Measurements from ENCODE around the gene GDF11.

DNA sequence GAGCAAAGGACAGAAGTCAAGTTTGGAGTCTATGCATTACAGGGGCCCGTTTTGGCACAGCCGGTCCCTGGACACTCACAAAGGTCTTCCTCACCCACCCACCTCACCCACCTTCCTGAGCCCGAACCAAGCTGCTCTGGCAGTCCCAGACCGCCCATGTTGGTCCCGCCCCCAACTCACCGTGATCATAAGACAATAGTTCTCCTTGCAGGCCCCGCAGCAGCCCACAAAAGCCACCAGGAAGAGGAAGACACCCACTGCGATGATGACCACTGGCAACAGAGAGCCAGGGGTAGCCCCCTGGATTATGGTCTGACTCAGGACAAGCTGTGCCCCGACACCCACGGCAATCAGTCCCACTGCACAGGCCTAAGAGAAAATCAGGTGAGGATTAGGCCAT, 16.0 kb upstream of the GDF11 start:
- TF ChIP-seq, protein P1, sequence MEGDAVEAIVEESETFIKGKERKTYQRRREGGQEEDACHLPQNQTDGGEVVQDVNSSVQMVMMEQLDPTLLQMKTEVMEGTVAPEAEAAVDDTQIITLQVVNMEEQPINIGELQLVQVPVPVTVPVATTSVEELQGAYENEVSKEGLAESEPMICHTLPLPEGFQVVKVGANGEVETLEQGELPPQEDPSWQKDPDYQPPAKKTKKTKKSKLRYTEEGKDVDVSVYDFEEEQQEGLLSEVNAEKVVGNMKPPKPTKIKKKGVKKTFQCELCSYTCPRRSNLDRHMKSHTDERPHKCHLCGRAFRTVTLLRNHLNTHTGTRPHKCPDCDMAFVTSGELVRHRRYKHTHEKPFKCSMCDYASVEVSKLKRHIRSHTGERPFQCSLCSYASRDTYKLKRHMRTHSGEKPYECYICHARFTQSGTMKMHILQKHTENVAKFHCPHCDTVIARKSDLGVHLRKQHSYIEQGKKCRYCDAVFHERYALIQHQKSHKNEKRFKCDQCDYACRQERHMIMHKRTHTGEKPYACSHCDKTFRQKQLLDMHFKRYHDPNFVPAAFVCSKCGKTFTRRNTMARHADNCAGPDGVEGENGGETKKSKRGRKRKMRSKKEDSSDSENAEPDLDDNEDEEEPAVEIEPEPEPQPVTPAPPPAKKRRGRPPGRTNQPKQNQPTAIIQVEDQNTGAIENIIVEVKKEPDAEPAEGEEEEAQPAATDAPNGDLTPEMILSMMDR (IDR thresholded peaks at IDR 0.05) = no peak
- no peak for TF ChIP-seq POLR2AphosphoS5 (IDR thresholded peaks at IDR 0.05)
